ENCODE measurements around the gene UCKL1.
"Not testable (repeated sequence)": the region's sequence is repeated elsewhere in the genome, so short reads cannot be mapped to it uniquely, and the experiment has no call there.

UCKL1 gene

GRCh38 chr20:63955827-63956663, at the start of gene UCKL1:
TSS of gene UCKL1 (minus strand) at chr20:63956416. CDS start at chr20:63956372, 44 bp downstream.
- peak; percentile 84 for DNase-seq

DNA sequence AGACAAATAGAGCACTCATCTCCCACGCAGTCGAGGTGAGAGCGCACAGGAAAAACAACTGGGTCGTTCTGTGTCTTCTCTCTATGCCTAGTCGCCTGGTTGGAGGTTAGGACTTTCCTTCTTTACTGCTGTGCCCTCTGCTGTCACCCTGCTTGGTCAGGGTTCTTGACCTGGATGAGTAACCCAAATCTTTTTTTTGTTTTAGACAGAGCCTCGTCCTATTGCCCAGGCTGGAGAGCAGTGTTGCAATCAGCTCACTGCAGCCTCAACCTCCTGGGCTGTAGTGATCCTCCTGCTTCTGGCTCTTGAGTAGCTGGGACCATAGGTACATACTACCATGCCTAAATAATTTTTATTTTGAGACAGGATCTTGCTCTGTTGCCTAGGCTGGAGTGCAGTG, 49.2 kb upstream of the UCKL1 start:
- DNase-seq, result no peak

GRCh38 chr20:64003960-64004725, 47.9 kb upstream of the UCKL1 start:
- DNase-seq, result no peak

GRCh38 chr20:64001607-64002011, 45.4 kb upstream of the UCKL1 start:
- DNase-seq, result no peak

GRCh38 chr20:64000906-64001305, 44.7 kb upstream of the UCKL1 start:
- DNase-seq, result no peak

DNA sequence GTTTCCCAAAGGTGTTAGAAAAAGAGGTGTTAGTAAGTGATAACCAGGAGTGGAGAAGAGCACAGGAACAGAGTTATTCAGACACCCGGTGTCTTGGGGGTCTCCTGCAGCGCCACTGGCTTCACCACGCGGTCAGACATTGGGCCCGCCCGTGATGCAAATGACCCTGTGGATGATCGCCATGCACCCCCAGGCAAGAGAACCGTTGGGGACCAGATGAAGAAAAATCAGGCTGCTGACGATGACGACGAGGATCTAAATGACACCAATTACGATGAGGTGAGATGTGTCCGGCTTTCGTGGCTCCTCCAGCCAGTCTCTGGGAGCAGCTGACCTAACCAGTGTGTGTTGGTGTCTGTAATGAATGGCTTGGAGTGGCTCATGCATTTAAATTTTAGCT, 26.7 kb upstream of the UCKL1 start:
- DNase-seq, result no peak

GRCh38 chr20:63980806-63981728, 24.9 kb upstream of the UCKL1 start, which contains the start of gene PRPF6:
TSS of gene PRPF6 (plus strand) at chr20:63981132. CDS start at chr20:63981246, 114 bp downstream.
- DNase-seq, result peak; percentile 88

GRCh38 chr20:63980317-63980805, 24.1 kb upstream of the UCKL1 start:
- no peak for DNase-seq

GRCh38 chr20:63979557-63980316, 23.5 kb upstream of the UCKL1 start, which contains the start of gene SAMD10:
TSS of gene SAMD10 (minus strand) at chr20:63979642. CDS start at chr20:63979467, 175 bp downstream.
- peak; percentile 79 for DNase-seq

DNA sequence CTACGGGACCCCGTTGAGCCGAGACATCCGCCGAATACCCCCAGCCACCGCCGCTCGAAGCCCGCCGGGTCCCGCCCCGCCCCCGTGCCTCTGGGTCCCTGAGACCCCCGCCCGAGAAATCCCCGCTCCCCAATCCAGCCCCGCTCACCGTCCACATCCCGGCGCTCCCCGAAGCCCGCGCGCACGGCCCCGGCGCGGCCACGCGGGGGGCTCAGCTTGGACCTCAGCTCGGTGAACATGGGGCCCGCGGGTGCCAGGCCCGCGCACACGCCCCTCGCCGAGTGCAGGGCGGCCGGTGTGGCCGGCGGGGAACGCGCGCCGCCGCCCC, 23.0 kb upstream of the UCKL1 start:
- DNase-seq, result no peak

- DNase-seq, result no peak
Measured at GRCh38 chr20:63978319-63979228, 22.4 kb upstream of the UCKL1 start.

DNA sequence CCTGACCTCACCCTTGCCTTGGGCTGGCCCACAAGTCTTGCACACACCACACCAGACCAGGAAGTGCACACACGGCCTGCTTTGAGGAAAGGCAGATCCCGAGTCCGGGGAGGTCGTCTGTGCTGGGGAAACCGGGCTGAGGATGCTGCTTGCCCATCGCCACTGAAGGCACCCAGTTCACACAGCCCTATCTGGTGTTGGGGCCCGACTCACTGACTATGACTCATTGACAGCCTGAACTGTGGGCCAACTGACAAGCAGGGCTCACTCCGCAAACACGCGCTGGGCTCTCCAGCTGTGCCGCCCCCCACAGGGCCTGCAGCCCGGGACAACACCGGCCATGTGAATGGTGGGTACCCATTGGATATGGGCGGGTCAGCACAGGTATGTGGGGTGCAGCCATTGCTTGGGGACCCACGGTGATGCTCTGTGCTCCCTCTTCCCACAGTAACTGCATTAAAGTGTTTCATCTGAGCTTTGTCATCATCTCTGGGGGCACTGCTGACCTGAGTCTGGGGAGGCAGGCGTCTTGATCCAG, 21.6 kb upstream of the UCKL1 start:
- no peak for DNase-seq

GRCh38 chr20:63976980-63977738, 20.9 kb upstream of the UCKL1 start:
- no peak for DNase-seq

DNA sequence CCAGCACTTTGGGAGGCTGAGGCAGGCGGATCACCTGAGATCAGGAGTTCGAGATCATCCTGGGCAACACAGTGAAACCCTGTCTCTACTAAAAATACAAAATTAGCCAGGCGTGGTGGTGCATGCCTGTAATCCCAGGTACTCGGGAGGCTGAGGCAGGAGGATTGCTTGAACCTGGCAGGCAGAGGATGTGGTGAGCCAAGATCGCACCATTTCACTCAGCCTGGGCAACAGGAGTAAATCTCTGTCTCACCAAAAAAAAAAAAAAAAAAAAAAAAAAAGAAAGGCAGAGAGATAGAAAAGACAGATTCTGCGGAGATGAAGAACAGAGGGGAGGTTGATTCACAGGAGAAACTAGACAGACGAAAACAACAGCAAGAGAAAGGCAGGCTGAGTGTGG, 20.3 kb upstream of the UCKL1 start:
- DNase-seq, result not testable (repeated sequence)

DNA sequence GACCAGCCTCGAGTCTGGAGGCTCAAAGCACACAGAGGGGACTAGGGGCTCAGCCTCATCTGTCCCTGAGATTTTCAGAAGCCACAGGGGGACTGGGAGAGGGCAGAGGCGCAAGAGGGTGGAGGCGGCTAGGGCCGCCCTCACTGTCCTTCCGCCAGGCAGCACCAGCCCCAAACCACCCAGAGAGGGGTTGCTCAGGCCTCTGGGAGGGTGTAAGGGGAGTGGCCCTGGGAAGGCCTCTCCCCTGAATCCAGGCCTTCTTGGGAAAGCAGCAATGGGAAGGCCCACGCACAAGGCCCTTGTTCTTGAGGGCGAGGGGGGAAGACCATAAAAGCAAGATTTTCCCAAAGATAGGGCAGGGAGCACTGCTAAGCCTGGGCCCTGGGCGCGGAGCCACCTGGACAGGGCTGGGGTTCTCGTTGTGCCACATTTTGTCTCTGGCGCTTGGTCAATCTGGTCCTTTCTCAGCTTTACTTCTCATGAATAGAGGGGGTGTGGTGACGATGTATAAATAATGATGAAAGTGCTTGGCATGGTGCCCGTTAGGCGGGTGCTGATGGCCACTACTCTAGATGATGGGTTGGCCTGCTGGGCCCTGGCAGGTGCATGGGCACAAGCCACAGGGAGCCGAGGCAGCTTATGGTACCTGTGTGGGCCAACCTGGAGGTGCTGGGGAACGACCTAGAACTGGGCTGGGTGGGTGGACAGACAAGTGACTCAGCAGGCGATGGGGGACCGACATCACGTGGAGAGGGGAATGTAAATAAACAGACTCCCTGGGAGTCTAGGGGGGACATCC, 18.4 kb upstream of the UCKL1 start:
- no peak for DNase-seq

- DNase-seq, result peak; percentile 70
Measured at GRCh38 chr20:63973636-63974401, 17.6 kb upstream of the UCKL1 start.

- DNase-seq, result no peak
Measured at GRCh38 chr20:63973160-63973479, 16.9 kb upstream of the UCKL1 start.
